ENCODE measurements around the gene MYL11. TPM values are rescaled to one million over a fixed set of nuclear protein-coding genes. Genes with fewer than 3 reads are reported as not detected.

Gene MYL11
- total RNA-seq, 1 experiment from 2014 or later: not detected

GRCh38 chr16:30378236-30379157, 3.9 kb downstream of the MYL11 start (continued):
- TF ChIP-seq ELF1 (IDR thresholded peaks at IDR 0.05; ENCODE audit: borderline replicate concordance, low read depth): no peak

DNA sequence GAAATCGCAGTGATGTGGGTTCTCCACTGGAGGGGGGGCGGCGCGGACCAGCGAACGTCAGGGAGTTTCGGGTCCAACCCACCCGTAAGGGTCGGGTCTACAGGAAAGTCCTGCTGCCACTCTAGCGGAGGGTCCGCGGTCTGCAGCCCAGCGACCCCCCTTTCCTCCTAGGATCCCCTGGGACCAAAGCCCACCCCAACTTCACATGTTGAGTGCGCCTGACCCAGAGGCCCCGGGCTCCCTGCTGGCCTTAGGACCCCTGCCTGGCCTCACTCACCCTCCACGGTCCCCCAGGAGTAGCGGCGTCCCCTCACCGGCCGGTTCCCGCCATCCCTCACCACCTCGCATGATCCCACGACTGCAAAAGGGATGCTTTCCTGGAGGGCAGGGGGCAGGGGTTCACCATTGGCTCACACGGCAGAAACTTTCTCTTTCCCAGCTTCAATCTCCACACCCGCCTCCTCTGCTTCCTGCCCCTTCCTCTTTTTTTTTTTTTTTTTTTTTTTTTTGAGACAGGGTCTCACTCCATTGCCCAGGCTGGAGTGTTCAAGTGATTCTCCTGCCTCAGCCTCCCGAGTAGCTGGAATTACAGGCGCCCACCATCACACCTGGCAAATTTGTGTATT, 4.7 kb downstream of the MYL11 start:
- H3K4me2 ChIP-seq (ENCODE audit: low read length): peak overlapping the region; percentile 100
- no peak; the same call in 1 of the 2 replicates for ATAC-seq
- no peaks in the 10 kb centered on the region for H3K36me3 ChIP-seq (ENCODE audit: control insufficient read depth in 1 of 2, insufficient read depth in 2 of 2, low read length in 2 of 2)
- CTCF ChIA-PET: interaction anchor here (1.5 kb wide), 1 partner anchor 30 kb away, joined by 3 read pairs; no protein-coding TSS in a partner anchor
- peak overlapping the region; percentile 64 to 95 for H3K4me3 ChIP-seq (replicated peaks in 1 of 2; ENCODE audit: low read depth in 1 of 2, low read length in 2 of 2)
- H3K9me3 ChIP-seq (ENCODE audit: control insufficient read depth in 1 of 2, insufficient read depth in 1 of 2, low read depth in 1 of 2, low read length in 2 of 2): no peaks in the 10 kb centered on the region
- TF ChIP-seq, protein P1, sequence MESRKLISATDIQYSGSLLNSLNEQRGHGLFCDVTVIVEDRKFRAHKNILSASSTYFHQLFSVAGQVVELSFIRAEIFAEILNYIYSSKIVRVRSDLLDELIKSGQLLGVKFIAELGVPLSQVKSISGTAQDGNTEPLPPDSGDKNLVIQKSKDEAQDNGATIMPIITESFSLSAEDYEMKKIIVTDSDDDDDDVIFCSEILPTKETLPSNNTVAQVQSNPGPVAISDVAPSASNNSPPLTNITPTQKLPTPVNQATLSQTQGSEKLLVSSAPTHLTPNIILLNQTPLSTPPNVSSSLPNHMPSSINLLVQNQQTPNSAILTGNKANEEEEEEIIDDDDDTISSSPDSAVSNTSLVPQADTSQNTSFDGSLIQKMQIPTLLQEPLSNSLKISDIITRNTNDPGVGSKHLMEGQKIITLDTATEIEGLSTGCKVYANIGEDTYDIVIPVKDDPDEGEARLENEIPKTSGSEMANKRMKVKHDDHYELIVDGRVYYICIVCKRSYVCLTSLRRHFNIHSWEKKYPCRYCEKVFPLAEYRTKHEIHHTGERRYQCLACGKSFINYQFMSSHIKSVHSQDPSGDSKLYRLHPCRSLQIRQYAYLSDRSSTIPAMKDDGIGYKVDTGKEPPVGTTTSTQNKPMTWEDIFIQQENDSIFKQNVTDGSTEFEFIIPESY (IDR thresholded peaks at IDR 0.05; ENCODE audit: extremely low read depth, insufficient replicate concordance, low read length): no peak
- TF ChIP-seq SIN3A (IDR thresholded peaks at IDR 0.05; ENCODE audit: low read depth) (no peak), YY1 (IDR thresholded peaks at IDR 0.05; ENCODE audit: extremely low read depth, insufficient replicate concordance, low read depth, low read length) (no peak), FOSL1 (IDR thresholded peaks at IDR 0.05; ENCODE audit: low read depth) (no peak), JUND (IDR thresholded peaks at IDR 0.05) (no peak), ATF3 (IDR thresholded peaks at IDR 0.05) (no peak), ZFX (IDR thresholded peaks at IDR 0.05) (no peak), ZNF274 (IDR thresholded peaks at IDR 0.05; ENCODE audit: low read depth, low read length) (no peak), EZH2phosphoT487 (IDR thresholded peaks at IDR 0.05; ENCODE audit: borderline replicate concordance) (no peak), CTCF (IDR thresholded peaks at IDR 0.05 in 2 of 3, conservative IDR thresholded peaks at IDR 0.05 in 1 of 3; ENCODE audit: borderline replicate concordance in 1 of 3, insufficient read depth in 1 of 3, low read depth in 2 of 3, low read length in 2 of 3) (no peak; a peak in 1 of 6 replicates)
- TF ChIP-seq, protein P2, sequence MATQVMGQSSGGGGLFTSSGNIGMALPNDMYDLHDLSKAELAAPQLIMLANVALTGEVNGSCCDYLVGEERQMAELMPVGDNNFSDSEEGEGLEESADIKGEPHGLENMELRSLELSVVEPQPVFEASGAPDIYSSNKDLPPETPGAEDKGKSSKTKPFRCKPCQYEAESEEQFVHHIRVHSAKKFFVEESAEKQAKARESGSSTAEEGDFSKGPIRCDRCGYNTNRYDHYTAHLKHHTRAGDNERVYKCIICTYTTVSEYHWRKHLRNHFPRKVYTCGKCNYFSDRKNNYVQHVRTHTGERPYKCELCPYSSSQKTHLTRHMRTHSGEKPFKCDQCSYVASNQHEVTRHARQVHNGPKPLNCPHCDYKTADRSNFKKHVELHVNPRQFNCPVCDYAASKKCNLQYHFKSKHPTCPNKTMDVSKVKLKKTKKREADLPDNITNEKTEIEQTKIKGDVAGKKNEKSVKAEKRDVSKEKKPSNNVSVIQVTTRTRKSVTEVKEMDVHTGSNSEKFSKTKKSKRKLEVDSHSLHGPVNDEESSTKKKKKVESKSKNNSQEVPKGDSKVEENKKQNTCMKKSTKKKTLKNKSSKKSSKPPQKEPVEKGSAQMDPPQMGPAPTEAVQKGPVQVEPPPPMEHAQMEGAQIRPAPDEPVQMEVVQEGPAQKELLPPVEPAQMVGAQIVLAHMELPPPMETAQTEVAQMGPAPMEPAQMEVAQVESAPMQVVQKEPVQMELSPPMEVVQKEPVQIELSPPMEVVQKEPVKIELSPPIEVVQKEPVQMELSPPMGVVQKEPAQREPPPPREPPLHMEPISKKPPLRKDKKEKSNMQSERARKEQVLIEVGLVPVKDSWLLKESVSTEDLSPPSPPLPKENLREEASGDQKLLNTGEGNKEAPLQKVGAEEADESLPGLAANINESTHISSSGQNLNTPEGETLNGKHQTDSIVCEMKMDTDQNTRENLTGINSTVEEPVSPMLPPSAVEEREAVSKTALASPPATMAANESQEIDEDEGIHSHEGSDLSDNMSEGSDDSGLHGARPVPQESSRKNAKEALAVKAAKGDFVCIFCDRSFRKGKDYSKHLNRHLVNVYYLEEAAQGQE (IDR thresholded peaks at IDR 0.05; ENCODE audit: low read depth): no peak
- H3K9ac ChIP-seq (ENCODE audit: low read length): peak overlapping the region; percentile 97
- peak overlapping the region; percentile 97 for H3K27ac ChIP-seq (ENCODE audit: low read depth, low read length)
- intact Hi-C loops (cut with micrococcal nuclease): loop anchor here (2.0 kb wide), 1 partner anchor 16 kb away; the partner anchor contains the start of gene ZNF48
- H2AFZ ChIP-seq (ENCODE audit: low read depth, low read length, poor library complexity, severe bottlenecking): no peak overlapping the region
- H3K79me2 ChIP-seq (ENCODE audit: insufficient read depth, low read length): no peaks in the 10 kb centered on the region
- BruUV-seq (replicated peaks): no TSS peak
- H3K9me2 ChIP-seq (ENCODE audit: insufficient read depth): no peaks in the 10 kb centered on the region
- RAD21 ChIA-PET (ENCODE audit: low non-redundant PET in 1 of 2, low total read pairs in 2 of 2, uncharacterized antibody in 2 of 2, unreplicated experiment in 2 of 2): no interaction called here
- POLR2A ChIA-PET: no interaction called here
- H4K20me1 ChIP-seq (ENCODE audit: insufficient read depth): no peaks in the 10 kb centered on the region
- no peaks in the 10 kb centered on the region for H3K27me3 ChIP-seq (ENCODE audit: insufficient read depth, low read length)
- H3K4me1 ChIP-seq (ENCODE audit: control insufficient read depth in 1 of 2, insufficient read depth in 2 of 2, low read length in 2 of 2): peaks cover 14 to 33% of the 10 kb centered on the region in 2 experiments
- DNase-seq (ENCODE audit: low read depth, low spot score): no peak
